Activated CD8-positive, alpha-beta memory T cell treated with anti-CD3 and anti-CD28 coated beads for 36 hours (primary cell): ENCODE data around the gene ADRA2B. TPM values are rescaled to one million over a fixed set of nuclear protein-coding genes. Genes with fewer than 3 reads are reported as not detected.
"Not testable (repeated sequence)": the region's sequence is repeated elsewhere in the genome, so short reads cannot be mapped to it uniquely, and the experiment has no call there.

Experiments used
- CTCF ChIA-PET: fragments of 350-600 bp; sonication (Branson Sonifier 250); formaldehyde crosslinking; loops from one replicate; lab custom pipeline; 2021; ENCODE audit warnings: antibody characterized with exemption; lab: Charles Lee
- POLR2A ChIA-PET: fragments of 350-600 bp; sonication (Branson Sonifier 250); formaldehyde crosslinking; loops from one replicate; lab custom pipeline; 2021; ENCODE audit warnings: antibody characterized with exemption; lab: Charles Lee
- total RNA-seq, 2 experiments: library from RNA; stranded (reverse); gene quantifications; one replicate each; pipeline ENCODE4 v1.2.3, GENCODE V29; 2021

Gene ADRA2B
- total RNA-seq, 2 experiments from 2014 or later: 0.25 to 0.34 TPM

DNA sequence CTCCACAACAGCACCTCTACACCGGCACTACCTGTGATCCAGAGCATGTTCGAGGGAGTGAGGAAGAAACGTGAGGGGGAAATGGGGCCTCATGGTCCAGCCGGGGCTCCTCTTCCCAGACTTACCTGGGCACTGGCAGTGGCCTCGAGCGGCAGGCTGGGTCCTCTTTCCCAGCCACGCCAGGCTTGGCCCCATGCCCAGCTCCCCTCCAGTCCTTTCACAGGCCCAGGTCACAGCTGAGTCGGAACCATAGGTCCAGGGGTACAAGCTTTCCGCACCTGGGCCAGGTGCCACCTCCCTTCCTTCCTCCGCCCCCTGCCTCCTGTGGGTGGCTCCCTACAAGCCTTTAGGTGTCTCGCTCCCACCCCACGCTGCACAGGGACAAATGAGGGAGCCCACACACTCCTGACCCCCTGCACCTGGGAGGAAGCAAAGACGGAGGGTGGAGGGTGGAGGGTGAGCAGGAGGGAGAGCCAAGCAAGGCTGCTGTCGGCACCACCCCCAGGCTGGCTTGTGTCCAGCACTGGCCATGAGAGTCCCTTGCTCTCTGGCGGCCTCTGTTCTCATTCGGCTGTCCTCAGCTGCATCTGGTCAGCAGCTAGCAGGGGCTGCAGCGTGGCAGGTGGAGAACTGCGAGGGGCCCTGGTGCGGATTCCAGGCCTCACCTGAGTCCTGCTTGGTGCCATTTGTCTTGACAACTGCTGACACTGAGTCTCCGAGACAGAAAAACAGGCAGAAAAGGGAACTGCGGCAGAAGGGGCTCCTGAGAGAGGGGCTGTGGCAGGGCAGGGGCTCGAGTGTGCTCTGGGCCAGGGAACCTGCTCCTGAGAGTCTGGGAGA lies 26.8 kb downstream of the ADRA2B start:
- POLR2A ChIA-PET: no interaction called here
- CTCF ChIA-PET: interaction anchor here (0.5 kb wide), 1 partner anchor 167 kb away, joined by 3 read pairs; no protein-coding TSS in a partner anchor

DNA sequence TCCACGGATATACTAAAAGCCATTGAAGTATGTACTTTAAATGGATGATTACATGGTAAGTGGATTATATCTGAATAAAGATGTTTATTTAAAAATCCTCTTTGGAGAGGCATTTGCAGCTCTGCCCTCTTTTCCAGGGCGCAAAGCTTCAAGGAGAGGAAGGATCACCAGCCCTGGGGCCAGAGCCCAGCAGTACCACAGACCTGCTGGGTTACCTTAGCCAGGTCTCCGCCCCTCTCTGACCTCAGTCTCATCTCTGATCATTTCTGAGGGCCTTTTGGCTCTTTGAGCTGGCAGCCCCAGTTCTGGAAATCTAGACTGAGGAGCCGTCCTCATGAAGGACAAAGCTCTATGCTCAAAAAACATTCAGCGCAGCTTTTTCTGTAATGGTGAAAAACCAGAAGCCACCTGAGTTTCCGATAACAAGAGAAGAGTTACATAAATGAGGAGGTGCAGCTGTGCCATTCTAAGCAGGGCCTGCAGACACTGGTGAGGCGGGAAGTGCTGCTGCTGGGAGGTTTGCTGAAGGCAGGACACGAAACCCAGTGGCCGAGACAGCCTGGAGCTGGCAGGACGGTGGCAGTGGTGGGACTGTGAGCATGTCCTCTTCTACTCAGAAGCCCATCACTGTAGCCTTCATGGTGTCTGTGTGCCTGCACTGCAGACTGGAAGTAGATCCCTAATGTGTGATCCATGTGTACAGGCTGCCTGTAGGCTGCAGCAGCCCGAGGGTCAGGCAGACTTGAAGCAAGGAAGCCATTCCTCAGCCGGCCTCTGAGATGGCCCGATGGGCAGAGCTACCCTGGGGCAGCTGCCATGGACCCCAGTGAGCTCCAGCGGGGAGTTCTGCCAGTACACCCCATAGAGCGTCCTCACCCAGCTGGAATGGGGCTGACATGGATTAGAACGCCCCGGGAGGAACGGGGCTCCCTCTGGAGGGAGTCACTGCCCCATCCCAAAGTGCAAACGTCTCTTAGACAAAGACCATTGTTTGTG lies 27.7 kb downstream of the ADRA2B start:
- ChIA-PET CTCF (interaction anchor here (0.5 kb wide), 1 partner anchor 167 kb away, joined by 3 read pairs; no protein-coding TSS in a partner anchor), POLR2A (no interaction called here)

DNA sequence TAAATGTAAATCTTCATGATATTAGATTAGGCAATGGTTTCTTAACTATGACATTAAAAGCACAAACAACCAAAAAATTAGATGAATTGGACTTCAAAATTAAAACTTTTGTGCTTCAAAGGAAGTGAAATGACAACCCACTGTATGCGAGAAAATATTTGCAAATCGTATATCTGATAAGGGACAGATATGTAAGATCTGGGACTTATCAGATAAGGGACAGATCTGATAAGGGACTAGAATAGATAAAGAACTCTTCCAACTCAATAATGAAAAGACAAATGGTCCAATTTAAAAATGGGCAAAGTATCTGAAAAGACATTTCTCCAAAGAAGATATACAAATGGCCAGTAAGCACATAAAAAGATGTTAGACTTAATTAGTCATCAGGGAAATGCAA lies 29.2 kb downstream of the ADRA2B start:
- ChIA-PET CTCF (no interaction called here), POLR2A (no interaction called here)

DNA sequence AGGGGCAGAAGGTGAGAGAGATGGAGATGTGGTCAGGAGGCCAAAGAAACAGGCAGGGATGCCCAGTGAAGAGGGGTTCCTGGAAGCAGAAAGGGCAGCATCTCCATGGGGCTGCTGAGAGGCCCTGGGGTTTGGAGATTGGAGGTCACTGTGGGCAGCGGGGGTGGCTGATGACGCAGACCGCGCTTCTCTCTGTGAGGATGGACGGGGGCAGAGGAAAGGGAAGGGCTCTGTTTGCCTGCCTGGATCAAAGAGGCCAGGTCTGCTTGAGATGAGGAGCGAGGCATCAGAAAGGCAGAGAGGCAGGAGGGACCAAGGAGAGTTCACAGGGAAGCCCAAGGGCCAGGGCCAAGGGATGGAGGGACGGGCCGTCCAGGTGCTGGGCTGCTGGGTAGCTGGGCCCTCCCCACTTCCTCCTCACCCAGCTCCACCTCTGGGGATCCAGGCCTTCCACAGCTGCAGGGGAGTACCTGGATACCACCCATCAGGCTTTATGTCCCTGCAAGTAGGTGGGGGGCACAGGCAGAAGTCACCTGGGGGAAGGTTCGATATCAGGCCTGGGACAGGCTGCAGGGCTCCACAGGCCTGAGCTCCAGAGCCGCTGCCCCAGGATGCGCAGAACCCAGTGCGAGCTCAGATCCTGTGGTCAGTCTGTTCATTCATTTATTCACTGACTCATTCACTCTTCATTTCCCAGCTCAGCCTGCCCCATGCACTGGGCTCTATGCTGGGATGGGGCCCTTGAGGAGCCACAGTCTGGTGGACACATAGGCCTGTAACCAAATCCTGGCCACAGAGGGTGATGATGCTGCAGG lies 30.6 kb downstream of the ADRA2B start:
- ChIA-PET CTCF (no interaction called here), POLR2A (no interaction called here)

DNA sequence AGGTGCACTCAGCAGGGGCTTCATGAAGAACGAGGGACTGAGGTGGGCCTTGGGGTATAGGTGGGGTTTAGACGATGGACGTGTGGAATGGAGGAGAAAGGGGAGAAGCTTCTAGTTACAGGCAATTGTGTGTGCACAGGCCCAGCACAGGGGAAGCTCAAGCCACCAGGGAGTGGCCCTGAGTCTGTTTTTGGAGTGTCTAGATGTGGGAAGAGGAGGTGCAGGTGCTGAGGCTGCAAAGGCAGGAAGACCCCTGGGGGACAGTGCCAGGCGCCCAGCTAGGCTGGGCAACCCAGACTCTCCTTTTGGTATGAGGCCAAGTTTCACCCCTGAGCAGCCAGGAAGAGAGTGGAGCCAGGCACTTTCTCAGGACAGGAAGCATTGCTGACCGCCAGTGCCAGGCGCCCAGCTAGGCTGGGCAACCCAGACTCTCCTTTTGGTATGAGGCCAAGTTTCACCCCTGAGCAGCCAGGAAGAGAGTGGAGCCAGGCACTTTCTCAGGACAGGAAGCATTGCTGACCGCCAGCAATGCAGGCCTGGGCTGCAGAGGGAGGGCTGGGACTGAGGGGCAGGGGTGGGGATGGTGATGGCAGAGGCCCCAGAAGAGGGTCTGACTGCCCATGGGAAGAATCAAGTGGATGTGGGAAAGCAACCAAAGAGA lies 31.4 kb downstream of the ADRA2B start:
- CTCF ChIA-PET, POLR2A ChIA-PET: not testable (repeated sequence)

DNA sequence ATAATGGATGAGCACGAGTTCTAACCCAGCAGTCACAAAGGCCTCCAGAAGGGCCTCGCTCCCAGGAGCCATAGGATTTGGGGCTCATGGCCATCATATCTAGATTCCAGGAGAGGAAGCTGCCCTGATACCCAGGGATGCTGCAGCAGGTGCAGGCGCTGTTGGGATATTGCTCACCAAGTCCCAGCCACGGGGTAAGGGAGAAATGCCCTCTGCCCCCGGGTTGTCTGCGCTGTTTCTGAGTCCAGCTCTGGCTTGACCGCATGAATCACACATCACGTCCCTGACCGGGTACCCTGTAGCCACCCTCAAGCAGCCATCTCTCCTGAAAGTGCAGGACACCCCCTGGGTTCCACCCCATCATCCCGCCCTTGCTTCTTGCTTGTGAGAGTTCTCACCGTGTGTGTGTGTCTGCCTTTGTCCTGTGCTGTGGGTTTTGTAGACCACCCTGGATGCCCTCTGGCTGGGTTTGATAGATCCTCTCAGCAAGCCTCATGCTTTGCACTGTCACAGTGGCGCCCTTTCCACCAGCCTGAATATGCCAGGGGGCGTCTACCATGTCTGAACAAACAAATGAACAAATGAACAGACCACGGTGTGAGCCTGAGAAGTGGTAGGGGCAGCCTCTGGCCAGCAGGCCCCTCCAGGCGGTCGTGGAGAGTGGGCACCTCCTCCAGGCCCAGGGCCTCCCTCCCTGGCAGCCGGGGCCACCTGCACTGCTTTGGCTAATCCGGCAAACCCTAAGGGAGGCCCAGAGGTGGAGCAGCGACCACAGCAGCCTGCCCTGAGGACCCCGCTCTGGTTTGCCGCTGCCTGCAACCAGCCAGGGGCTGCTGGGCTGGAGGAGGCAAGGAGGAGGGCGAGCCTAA lies 32.1 kb downstream of the ADRA2B start:
- POLR2A ChIA-PET: no interaction called here
- CTCF ChIA-PET: no interaction called here

DNA sequence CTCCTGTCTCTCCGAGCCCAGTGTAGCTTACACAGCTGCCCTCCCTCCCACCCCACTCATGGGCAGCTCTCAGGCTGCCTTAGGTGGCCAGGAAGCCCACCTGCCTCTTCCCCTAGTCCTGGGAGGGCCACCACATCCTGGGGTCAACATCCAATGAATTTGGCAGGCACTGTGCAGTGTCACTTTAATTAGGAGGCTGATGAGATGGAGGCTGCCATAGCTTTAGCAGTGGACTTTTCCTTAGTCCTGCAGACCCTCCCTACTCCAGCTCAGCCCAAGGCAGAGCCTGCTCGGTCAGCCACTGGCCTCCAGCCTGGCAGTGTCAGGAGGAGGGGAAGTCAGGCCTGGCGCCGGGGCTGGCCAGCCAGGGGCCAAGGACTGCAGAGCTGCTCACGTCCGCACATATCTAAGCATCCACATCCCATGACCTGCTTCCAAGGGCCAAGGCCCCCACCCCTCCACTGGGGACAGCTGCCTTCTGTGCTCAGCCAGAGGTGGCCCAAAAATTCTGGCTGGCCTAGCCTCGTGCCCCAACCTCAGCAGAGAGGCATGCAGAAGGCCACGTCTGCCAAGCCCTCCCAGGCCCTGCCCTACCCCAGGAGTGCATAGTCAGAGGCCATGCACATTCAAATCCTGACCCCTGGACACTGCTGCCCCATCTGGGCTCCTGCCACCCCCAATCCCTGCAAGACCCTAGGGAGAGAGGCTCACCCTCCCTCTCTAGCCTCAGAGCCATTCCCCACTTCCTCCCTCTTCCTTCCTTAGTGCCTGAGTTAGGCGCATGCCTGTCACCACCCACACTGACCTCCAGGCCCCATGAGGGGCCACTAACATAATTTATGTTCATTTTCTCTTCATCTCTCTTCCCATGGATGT lies 33.1 kb downstream of the ADRA2B start:
- POLR2A ChIA-PET: no interaction called here
- CTCF ChIA-PET: no interaction called here

DNA sequence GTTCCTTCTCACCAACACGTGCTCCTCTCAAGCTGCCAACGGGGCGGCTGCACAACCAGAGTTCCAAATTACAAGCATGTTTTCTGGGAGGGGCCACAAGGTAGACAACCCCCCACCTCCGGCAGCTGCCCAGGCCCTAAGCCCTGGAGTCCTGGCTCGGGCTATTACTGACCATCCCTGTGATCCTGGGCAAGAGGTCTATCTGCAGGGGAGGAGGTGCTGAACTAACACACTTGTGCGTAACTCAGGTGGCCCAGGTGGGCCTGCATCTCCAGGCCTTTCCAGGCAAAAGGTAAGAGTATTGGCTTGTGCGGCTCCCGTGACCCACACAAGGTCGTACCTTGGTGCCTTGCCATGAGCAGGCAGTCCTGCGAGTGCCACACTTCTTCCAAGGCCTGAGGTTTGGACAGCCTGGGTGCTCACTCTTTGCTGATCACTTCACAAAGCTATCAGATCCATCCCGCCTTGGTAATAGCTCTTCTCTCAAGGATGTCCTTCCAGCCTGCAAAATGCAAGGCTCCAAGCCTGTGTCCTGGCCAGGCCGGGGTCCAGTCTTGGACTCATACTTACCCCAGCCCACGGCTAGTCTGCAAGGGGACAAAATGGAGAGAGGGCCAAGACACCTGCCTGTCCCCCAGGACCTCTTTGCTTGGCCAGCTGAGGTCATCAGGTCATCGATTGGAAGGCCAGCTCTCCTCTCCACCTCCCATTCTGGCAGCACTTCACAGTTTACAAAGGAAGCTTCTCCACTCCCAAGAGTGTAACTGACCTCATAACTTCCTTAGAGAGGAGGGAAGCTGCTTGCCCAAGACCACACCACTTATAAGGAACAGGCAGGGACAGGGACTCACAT lies 33.9 kb downstream of the ADRA2B start:
- ChIA-PET CTCF (no interaction called here), POLR2A (no interaction called here)

DNA sequence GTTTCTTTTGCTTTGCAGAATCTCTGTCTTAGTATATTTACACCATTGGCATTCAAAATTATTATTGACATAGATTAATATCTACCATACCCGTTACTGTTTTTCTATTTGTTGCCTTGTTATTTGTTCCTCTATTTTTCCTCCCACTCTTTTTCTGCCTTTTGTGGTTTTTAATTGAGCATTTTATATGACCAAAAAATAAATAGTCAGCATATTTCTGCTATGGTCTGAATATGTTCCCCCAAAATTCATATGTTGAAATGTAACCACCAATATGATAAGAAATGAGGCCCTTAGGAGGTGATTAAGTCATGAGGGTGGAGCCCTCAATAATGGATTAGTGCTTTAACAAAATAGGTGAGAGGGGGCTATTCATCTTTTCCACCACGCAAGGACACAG lies 35.3 kb downstream of the ADRA2B start:
- POLR2A ChIA-PET: no interaction called here
- CTCF ChIA-PET: no interaction called here

DNA sequence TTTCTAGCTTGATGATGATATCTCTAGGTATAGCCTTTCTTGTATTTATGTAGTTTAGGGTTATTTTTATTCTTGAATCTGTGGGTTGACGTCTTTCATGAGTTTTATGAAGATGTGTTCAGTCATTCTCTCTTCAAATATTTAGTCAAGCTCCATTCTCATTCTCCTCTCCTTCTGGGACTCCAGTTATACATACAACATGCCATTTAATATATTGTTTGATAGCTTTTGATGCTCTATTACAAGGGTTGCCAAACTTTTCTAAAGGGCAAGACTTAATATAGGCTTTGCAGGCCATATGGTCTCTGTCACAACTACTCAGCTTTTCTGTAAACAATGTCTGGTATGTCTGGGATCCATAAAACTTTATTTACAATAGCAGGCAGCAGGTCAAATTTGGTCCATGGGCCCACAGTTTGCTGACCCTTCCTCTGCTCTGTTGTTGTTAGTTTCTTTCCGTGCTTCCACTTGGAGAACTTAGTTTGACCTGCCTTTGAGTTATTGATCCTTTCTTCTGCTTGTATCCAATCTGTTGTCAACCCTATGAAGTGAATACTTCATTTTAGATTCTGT lies 41.1 kb downstream of the ADRA2B start:
- POLR2A ChIA-PET: no interaction called here
- CTCF ChIA-PET: interaction anchor here (0.6 kb wide), 1 partner anchor 392 kb away, joined by 3 read pairs; no protein-coding TSS in a partner anchor

DNA sequence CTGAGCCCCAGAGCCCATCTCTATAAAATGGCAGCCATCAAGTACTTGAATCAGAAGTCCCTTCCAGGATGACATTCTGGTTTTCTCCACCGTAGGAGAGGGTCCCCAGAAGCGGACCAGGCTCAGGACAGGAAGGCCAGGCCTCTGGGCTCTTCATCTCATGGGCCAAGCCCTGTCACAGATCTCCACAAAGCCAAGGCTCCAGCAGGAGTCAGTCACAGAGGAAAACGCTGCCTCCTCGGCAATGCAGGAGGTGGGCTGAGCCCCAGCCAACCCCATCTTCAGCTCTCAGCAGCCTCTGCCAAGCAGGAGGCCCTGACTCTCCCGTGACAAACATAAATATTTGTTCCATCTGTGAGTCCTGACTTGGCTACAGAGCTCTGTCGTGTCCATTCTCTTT lies 42.2 kb downstream of the ADRA2B start:
- ChIA-PET POLR2A (no interaction called here), CTCF (no interaction called here)

DNA sequence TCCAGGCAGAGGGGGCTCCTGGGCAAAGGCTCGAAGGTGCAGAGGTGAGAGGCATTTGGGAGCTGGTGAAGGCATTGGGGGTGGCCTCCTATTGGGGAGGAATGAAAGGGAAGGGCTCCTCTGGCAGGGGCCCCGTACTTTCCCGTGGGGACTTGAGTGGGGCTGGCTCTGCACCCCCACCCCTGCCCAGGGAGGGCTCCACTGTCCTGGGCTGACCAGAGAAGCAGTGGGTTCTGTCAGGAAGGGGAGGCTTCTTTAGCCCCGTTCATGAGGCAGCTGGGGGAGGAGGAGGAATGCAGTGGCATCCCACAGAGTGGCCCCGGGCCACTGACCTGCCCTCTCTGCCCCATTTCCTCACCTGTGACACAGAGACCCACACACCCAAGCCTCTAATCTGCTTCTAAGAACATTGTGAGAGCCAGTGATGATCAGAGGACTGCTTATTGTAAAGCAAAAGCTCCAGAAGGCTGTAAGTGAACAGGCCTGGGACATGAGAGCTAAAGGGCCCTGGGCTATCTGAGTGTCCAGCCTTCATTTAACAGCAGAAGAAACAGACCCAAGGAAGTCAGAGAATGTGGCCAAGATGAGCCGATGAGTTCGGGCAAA lies 43.1 kb downstream of the ADRA2B start:
- POLR2A ChIA-PET: no interaction called here
- CTCF ChIA-PET: no interaction called here

DNA sequence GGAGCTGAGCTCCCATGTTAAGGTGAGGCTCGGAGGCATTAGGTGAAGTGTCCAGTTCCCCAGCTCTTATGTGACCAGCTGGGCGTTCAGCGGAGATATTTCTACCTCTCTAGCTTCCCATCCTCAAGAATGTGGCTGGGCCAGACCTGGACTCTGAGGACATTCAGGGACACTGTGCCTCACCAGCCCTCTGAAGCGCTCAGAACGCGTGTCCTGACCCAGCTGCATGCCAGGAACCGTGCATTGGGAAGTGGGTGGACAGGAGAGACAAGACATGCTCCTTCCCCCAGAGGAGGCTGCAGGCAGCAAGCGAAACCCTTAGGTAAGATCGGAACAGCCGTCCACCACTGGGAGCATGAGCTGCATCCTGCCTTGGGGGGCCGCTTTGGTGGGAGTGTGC lies 43.6 kb downstream of the ADRA2B start:
- CTCF ChIA-PET: no interaction called here
- POLR2A ChIA-PET: no interaction called here

DNA sequence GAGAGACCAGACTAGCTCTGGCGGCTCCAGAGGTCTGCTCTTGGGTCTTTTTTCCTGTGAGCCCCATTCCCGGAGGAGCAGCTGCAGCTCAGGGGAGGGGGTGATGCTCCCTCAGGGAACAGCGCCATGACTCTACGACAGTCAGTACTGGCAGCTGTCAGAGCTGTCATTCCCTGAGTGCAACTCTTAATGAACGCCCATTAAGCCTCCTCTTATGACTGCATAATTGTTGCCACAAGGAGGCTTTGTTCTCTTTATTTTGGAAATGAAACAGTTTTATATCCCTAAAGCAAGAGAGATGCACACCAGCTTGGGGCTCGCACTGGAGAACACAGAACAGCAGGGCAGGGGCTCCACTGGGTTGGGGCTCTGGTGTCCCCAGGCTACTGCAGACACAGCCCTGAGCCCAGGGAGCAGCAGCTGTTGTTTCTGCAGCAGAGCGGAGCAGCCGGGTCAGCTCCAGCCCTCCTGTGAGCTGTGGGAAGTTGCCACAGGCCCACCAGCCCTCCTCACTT lies 44.3 kb downstream of the ADRA2B start:
- CTCF ChIA-PET: not testable (repeated sequence)

More for the DNA sequence above, 44.3 kb downstream of the ADRA2B start:
- POLR2A ChIA-PET: not testable (repeated sequence)
